Pancreas (tissue), 10 donors: ENCODE data around the gene DMRT3. TPM values are rescaled to one million over a fixed set of nuclear protein-coding genes. Genes with fewer than 3 reads are reported as not detected.

Experiments
- ATAC-seq, 4 donors: fragments of 200-7000 bp; cut with Tn5 transposase; one replicate each; pipeline versions ENCODE4 v1.8.0 to v1.9.1; 2020; ENCODE audit warnings: mild to moderate bottlenecking in 4 of 4, moderate library complexity in 4 of 4
- DNase-seq, 6 donors: peaks; one replicate each; pipeline ENCODE4 v3.0.0-alpha.2; 2020
- FAIRE-seq: peaks from 2 replicates; lab custom pipeline; 2012; peaks lifted over from hg19 to GRCh38; lab: Jason Lieb, UNC
- H3K27ac ChIP-seq, 4 donors: fragments of 200-600 bp; sonication (generic); 1 replicate in 3 of 4; 2 replicates in 1 of 4; pipeline versions ENCODE4 v1.5.0 to v1.8.0; 2020
- H3K27me3 ChIP-seq, 4 donors: fragments of 200-600 bp; one replicate each; pipeline ENCODE4 v1.8.0; 2021
- H3K36me3 ChIP-seq, 3 donors: fragments of 200-600 bp; sonication (generic) in 1 of 3; one replicate each; pipeline versions ENCODE4 v1.5.0 to v1.8.0; 2020 to 2021
- H3K4me1 ChIP-seq, 3 donors: fragments of 200-600 bp; one replicate each; pipeline ENCODE4 v1.8.0; 2021
- H3K4me3 ChIP-seq, 4 donors: fragments of 200-600 bp; sonication (generic) in 2 of 4; one replicate each; pipeline versions ENCODE4 v1.5.0 to v1.8.0; 2020 to 2021
- H3K9me3 ChIP-seq, 4 donors: fragments of 200-600 bp; one replicate each; pipeline ENCODE4 v1.8.0; 2021
- WGBS, 2 donors: extraction: QIAGEN DNeasy Blood & Tissue Kit; methylation state at CpG; one replicate each; pipeline ENCODE4 v1.1.7; 2013; 5-methylcytosine and 5-hydroxymethylcytosine counted together
- intact Hi-C, 3 donors: fragments of 100-400 bp; cut with DNase I; formaldehyde crosslinking; loops; one replicate each; pipeline versions ENCODE4 v1.11.1 to v1.14.2; 2022
- polyA plus RNA-seq, 2 donors: library from polyadenylated mRNA; stranded (reverse); fragments of 200-250 nt; gene quantifications; one replicate each; pipeline ENCODE4 v1.2.3, GENCODE V29; 2013
- total RNA-seq, 6 donors: library from RNA; stranded (reverse); fragmentation: NEBNext Ultra II Directional in 4 of 6; extraction: Animal tissue kit (Norgen Biotek cat#: 25700) in 4 of 6; gene quantifications; one replicate each; pipeline versions ENCODE4 v1.2.1 to v1.2.4, GENCODE V29; 2021 to 2023
- TF ChIP-seq, protein P1 (sequence below), 4 donors: fragments of 200-600 bp; sonication (generic) in 3 of 4; IDR thresholded peaks; one replicate each; pipeline versions ENCODE4 v1.5.0 to v1.8.0; 2021; ENCODE audit warnings: antibody characterized with exemption in 4 of 4
- donor health status: healthy with polysubstance abuse.
- donor health status: DM: no; HTN: no; CAD: no; lungs with moderate emphysema.
- donor health status: DM: no; HTN: no; CAD: no.
- donor health status: control.
- donor health status: control.
- donor health status: Bipolar disorder and iron deficiency.
- donor health status: DM: yes; HTN: yes; CAD: no.
- donor health status: DM: no; HTN: no; CAD: no.
- donor health status: DM: no; HTN: no; CAD: no.
- donor health status: DM: yes; HTN: yes; CAD: no.

The DMRT3 gene
- total and polyA plus RNA-seq, 8 donors, result not detected

DNA sequence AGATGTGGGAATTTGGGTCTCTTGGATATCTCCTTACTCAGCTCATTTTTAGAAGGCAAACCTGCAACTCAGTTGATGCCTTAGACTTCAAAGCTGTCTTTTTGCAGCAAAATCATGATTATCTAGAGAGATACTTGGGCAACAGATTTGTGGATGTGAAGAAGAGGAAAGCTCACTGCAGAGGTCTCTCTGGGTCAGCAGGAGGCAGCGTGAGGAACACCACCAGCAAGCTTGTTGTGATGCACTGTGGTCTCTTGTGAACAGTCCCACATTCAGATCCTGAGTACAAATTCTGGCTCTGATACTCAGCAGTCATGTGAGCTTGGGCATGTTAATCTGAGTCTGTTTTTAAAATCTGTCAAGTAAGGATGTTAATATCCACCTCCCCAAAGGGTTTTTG is 26.3 kb upstream of the DMRT3 start:
- peaks cover 0 to 12% (median 2%) of the 10 kb centered on the region in 4 donors for H3K27me3 ChIP-seq
- H3K9me3 ChIP-seq, result no peaks in the 10 kb centered on the region
- 48 to 58% methylated on average over 1 of the region's 1 CpG for WGBS, 2 donors
- no peak for DNase-seq
- no peak overlapping the region for H3K4me3 ChIP-seq
- no peak for FAIRE-seq
- intact Hi-C loops, result no loop called here
- no peak overlapping the region for H3K27ac ChIP-seq
- H3K4me1 ChIP-seq, result no peaks in the 10 kb centered on the region
- H3K36me3 ChIP-seq, result no peaks in the 10 kb centered on the region
- ATAC-seq, result no peak
- TF ChIP-seq, protein P1, sequence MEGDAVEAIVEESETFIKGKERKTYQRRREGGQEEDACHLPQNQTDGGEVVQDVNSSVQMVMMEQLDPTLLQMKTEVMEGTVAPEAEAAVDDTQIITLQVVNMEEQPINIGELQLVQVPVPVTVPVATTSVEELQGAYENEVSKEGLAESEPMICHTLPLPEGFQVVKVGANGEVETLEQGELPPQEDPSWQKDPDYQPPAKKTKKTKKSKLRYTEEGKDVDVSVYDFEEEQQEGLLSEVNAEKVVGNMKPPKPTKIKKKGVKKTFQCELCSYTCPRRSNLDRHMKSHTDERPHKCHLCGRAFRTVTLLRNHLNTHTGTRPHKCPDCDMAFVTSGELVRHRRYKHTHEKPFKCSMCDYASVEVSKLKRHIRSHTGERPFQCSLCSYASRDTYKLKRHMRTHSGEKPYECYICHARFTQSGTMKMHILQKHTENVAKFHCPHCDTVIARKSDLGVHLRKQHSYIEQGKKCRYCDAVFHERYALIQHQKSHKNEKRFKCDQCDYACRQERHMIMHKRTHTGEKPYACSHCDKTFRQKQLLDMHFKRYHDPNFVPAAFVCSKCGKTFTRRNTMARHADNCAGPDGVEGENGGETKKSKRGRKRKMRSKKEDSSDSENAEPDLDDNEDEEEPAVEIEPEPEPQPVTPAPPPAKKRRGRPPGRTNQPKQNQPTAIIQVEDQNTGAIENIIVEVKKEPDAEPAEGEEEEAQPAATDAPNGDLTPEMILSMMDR (IDR thresholded peaks at IDR 0.05), result no peak

GRCh38 chr9:952546-952945 is 23.9 kb upstream of the DMRT3 start:
- DNase-seq (no peak), FAIRE-seq (no peak), ATAC-seq (no peak)
- peaks cover 0 to 12% (median 2%) of the 10 kb centered on the region in 4 donors for H3K27me3 ChIP-seq
- no peaks in the 10 kb centered on the region for H3K4me1 ChIP-seq
- H3K36me3 ChIP-seq, result no peaks in the 10 kb centered on the region
- H3K27ac ChIP-seq, result no peak overlapping the region
- intact Hi-C loops, result no loop called here
- H3K9me3 ChIP-seq, result no peaks in the 10 kb centered on the region
- no peak overlapping the region for H3K4me3 ChIP-seq
- WGBS, 2 donors, result 42 to 58% methylated on average over 4 of the region's 4 CpGs
- TF ChIP-seq, protein P1 (IDR thresholded peaks at IDR 0.05), result no peak

GRCh38 chr9:959105-959504 is 17.4 kb upstream of the DMRT3 start:
- TF ChIP-seq, protein P1 (IDR thresholded peaks at IDR 0.05), result no peak
- H3K4me1 ChIP-seq, result no peaks in the 10 kb centered on the region
- H3K27me3 ChIP-seq, result peaks cover 0 to 6% (median 0%) of the 10 kb centered on the region in 4 donors
- no peak for ATAC-seq
- no peak overlapping the region for H3K27ac ChIP-seq
- H3K36me3 ChIP-seq, result no peaks in the 10 kb centered on the region
- WGBS, 2 donors, result 78 to 90% methylated on average over 4 of the region's 4 CpGs
- DNase-seq, result no peak
- no peaks in the 10 kb centered on the region for H3K9me3 ChIP-seq
- FAIRE-seq, result no peak
- intact Hi-C loops, result no loop called here
- no peak overlapping the region for H3K4me3 ChIP-seq

- no peak overlapping the region for H3K4me3 ChIP-seq
- no peaks in the 10 kb centered on the region for H3K36me3 ChIP-seq
- intact Hi-C loops, result no loop called here
- DNase-seq, result peak in 3 of 6 donors; percentile 23 to 39 (median 23)
- ATAC-seq, result peak in 2 of 4 donors; percentile 40 to 66
- no peaks in the 10 kb centered on the region for H3K4me1 ChIP-seq
- WGBS, 2 donors, result 27 to 29% methylated on average over 4 of the region's 4 CpGs
- FAIRE-seq, result no peak
- TF ChIP-seq, protein P1 (IDR thresholded peaks at IDR 0.05), result no peak
- no peaks in the 10 kb centered on the region for H3K9me3 ChIP-seq
- H3K27ac ChIP-seq, result no peak overlapping the region
- peaks cover 0 to 6% (median 3%) of the 10 kb centered on the region in 4 donors for H3K27me3 ChIP-seq
Observed at GRCh38 chr9:959914-960313, 16.5 kb upstream of the DMRT3 start.

- no peak for ATAC-seq
- no peak for DNase-seq
- no peak for FAIRE-seq
- no peaks in the 10 kb centered on the region for H3K36me3 ChIP-seq
- no peak overlapping the region for H3K4me3 ChIP-seq
- TF ChIP-seq, protein P1 (IDR thresholded peaks at IDR 0.05), result no peak
- no peaks in the 10 kb centered on the region for H3K9me3 ChIP-seq
- no peak overlapping the region for H3K27ac ChIP-seq
- no peaks in the 10 kb centered on the region for H3K4me1 ChIP-seq
- WGBS, 2 donors, result 61 to 63% methylated on average over 6 of the region's 6 CpGs
- peaks cover 0 to 23% (median 5%) of the 10 kb centered on the region in 4 donors for H3K27me3 ChIP-seq
- intact Hi-C loops, result no loop called here
Observed at GRCh38 chr9:962023-962422, 14.4 kb upstream of the DMRT3 start.
